ENCODE data around the gene TGIF1.

TGIF1 gene

DNA sequence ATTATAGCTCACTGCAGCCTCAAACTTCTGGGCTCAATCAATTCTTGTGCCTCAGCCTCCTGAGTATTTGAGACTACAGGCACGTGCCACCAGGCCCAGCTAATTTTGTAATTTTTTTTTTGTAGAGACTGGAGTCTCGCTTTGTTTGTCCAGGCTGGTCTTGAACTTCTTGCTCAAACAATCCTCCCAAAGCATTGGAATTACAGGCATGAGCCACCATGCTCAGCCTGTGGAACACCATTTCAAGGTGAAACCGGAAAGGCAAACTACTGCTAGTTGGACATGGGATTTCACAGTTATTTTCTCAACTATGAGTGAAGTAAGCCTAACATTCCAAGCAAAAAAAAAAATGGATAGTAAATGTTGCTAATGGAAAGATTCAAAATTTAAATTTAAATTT lies 20.9 kb upstream of the TGIF1 start:
- DNase-seq: no peak

DNA sequence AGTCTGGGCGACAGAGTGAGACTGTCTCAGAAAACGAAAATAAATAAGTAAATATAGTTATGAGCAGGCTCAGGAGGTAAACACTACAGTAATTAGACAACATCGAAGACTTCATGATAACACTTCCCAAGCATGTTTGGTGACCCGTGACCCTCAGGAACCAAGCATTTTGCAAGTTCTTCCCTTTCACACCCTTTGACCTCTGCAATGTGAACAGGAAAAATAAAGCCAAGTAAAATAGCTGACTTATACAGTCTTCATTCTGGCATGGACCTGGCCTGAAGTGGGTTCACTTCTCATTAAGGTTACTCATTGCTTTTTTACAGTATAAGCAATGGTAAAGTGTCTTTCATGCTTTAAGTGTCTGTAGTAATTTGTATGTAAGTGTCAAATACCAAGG lies 15.3 kb upstream of the TGIF1 start:
- no peak for DNase-seq

DNA sequence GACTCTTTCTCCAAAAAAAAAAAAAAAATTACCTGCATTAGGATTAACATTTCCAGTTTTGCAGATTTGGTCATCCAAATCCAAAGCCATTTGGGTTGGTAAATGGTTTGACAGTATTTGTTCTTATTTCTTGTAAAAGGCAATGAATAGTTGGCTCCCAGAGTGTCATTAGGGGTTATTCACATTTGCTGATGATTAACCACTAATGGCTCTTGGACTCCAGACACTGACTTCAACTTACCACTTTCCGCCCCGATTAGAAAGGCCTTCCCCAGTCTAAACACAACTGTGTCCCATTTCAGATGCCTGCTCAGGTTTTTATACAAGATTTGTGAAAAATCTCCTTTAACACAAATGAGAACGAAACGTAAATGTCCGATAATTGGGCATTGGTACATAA lies 9.6 kb upstream of the TGIF1 start:
- no peak for DNase-seq

DNA sequence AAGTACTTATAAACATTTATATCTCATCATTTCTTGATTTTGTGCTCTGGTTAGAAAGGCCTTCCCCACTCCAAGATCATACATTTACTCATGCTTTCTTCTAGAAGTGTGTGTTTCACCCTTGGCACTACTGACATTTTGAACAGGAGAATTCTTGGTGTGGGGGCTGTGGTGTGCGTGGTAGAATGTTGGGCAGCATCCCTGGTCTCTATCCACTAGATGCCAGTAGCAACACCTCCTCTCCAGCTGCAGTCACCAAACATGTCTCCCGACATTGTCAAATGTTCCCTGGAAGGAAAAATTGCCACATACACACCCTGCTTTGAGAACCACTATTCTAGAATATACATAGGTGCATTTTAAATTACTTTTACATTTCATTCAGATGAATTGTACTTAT lies 8.7 kb upstream of the TGIF1 start:
- DNase-seq: peak in 17 of 56 donors; percentile 3 to 46 (median 13)

DNA sequence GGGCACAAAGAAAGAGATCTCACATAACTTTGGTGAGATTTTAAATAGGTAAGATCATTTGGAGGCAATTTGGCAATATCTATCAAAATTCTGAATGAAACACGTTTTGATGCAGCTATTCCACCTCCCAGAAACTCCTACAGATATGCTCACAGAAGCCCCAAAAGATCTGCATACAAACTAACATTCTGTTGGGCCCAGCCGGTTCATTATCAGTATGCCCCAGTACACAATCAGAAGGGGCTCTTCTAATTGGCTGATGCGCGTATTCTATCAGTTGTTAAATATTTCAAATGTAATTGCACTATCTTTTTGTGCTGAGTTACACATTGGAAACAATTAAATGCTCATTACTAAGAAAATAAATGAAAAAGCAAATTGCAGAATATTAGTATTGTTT lies 7.1 kb upstream of the TGIF1 start:
- DNase-seq: no peak

DNA sequence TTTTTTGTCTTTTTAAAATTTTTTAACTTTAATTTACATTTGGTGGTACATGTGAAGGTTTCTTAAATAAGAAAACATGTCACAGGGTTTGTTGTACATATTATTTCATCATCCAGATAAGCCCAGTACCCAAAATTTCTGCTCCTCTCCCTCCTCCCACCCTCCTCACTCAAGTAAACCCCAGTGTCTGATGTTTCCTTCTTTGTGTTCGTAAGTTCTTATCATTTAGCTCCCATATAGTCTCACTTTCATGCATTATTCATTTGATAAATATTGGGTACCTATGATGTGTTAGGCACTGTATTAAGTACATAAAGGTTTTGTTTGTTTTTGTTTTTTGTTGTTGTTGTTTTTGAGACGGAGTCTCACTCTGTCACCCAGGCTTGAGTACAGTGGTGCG lies 5.7 kb upstream of the TGIF1 start:
- DNase-seq: no peak

DNA sequence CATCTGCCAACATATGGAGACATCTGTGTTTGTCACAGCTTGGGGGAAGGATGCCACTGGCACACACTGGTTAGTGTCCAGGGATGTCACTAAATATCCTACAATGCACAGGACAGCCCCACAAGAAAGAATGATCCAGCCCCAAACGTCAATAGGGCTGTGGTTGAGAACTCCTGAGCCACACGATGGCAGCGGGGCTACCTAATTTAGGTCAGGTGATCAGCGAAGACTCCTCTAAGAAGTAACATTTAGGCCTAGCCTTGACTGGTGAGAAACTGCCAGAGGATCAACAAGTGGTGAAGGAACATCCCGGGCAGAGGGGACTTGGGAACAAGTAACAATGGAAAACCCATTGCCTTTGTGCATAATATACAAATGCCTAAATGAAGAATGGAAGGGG lies 5.0 kb upstream of the TGIF1 start:
- no peak for DNase-seq

DNA sequence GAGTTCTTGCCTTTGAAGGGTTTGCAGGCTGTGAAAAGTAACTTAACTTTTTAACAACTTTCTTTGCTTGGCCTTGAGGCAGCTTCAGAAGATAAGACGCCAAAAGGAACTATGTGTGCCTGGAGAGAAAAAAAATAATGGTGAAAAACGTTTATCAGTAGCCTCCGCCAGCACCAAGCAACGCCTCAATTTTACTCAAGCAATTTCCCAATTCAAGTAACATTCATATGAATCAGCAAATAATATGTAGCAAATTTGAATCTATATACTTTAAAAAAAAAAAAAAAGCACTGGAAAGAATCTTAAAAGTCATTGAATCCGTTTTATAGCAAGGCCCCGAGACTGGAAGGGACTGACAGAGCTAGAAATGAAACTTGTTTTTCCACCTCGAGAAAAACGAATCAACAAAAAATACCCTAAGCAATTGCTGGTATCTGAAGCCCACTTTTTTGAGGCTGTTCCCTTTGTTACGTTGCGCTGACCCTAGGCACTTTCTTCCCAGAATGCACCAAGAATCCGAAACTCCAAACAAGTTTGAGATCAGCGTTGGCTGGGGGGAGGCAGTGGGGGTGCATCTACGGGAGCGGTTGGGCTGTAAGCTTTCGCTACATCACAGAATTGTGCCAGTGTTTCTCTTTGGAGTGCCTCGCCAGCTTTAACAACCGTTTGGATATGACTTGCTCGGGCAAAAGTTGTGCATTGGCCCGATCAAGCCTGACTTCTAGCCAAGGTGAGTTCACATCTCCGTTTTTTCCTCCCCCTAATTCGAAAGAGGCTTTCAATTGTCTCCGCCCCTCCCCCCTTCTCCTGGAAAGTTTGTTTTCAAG lies 2.7 kb upstream of the TGIF1 start:
- peak in 29 of 56 donors; percentile 25 to 80 (median 65) for DNase-seq

DNA sequence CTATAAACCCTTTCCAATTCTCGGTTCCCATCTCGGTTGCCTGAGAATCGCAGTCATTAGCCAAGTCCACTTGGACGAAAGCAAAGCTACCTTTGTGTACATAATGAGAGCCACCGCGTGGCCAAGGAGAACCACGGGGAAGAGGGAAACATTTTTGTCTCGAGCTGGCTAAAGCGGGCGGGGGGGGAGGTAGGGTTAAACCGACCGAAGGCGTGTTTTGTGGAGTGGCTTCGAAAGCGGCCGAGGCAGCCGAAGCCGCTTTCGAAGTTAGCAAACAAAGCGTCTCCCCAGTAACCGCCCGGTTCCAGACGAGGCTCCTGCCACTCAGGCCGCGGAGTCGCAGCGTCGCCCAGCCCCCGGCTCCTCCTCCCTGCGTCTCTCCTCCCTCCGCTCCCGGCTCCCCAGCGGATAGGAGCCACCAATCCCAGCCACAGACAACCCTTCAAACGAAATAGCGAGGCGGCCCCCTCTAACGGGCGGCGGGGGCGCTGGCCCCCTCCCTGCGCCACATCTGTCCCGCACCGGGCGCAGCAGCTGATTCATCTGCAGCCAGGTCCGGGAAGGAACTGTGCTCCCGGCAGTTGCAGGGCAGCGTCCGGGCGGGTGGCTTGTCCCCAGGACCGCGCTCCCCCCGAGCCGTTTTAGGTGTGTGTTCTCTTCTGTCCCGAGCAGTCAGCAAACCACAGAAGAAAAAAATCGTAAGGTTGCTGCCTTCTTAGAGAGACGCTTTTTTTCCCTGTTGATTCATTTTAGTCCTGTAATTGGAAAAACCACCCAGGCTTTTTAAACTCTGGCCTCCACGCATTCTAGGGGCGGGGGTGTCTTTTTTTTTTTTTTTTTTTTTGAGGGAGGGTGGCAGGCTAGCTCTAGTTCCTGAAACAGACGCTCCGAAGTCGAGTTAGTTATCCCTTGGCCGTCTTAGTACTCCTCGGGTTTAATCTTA lies 1.8 kb upstream of the TGIF1 start:
- DNase-seq: peak; percentile 24 to 95 (median 84)

DNA sequence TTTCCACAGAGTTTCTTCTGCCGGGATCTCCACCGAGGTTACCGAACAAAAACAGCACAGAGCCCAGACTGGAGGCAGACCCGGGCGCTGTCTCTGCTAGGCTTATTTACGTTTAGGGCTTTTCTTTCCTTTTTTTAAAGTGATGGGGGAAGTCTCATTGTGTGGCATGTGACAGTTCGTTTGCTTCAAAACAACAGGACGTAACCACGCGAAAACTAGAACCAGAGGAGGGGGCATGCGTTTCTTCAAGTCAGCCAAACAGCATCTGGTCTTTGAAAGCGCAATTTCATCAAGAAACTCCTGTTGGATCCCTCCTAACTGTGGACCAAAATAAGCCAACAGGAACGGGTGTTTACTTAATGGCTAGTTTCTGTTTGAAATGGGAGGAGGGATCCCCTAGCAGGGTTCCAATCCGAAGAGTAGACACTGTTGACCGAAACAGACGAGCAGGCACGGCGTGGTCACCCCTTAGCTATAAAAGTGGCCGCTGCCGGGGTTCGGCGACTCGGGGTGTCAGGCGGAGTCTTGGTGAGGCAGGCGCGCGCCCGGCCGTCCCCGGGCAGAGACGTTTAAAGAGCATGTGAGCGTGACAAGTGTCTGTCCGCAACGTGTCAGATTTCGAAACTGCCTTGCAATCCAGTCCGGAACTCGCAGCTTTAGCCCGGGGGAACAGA lies 997 bp upstream of the TGIF1 start:
- DNase-seq: peak in 45 of 56 donors; percentile 23 to 77 (median 59)

DNA sequence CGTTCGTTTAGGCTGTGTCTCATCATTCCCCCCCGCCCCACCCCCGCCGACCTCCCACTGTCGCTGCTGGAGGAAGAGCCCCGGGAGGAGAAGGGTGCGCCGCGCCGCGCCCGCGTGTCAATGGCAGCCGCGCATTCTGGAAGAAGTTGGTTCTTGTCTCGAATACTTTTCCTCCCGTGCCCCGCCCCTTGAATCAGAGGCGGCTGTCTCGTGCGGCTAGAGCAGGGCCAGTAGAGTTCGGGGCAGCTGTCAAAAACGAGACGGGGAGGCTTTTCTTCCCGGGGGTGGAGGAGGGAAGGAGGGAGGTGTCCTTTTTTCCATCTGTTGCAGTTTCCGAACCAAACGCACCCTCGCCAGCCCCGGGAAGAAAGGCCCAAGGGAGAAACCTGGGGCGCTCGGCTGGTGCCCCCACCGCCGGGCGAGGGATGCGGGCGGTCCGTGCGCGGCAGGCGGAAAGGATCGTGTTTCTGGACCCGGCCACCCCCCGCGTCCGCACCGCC lies 410 bp upstream of the TGIF1 start:
- DNase-seq: peak in 17 of 56 donors; percentile 26 to 76 (median 59)

DNA sequence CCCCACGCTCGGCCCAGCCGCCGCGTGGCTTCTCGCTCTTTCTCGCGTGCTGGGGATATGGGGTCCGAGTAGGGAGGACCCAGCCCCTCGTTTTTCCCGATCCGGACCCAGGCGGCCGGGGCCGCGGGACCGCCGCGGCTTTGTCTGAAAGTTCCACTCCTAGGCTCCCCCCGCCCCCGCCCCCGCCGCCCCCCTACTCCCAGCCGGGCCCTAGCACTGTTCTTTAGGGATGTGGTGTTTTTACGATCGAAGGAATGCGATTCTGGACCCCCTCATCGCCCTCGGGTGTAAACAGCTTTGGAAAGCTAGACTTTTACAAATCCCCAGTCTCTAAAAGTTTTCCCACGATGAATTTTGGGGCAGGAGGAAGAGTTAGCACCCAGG lies 819 bp downstream of the TGIF1 start:
- DNase-seq: peak in 4 of 56 donors; percentile 18 to 72 (median 46)

DNA sequence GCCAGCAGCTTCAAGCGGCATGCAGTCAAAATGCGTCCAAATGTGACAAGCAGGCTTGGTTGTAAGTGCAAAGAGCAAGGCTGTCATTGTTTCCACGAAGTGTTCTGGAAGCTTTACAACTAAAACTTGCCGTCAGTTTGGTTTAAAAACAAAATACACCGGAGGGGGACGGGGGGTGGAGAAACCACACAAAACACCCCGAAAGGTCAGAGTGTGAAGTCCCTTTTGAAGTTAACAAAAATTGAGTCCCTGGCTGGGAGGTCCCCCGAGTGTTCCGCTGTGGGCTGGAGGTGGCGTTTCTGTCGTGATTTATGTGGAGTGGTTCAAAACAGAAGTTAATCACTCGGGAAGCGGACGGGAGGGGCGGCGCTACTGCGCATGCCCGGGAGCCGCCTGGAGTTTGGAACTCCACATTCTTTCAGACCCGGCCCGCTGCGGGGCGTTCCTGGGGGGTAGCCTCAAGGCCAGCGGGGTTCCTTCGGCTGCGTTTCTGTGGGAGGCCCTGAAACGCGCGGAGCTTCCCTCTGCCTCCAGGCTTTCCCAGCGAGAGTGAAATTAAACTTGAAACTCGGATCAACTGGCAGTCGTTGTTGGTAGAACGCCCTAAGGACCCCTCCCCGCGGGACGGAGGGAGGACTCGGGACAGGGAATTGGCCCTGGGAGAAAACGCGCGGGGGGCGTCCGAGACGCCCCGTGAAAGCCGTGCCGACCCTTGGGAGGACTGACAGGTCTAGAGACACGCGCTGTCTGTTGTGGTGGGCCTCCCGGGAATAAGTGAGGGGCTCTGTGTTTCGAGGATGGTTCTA lies 1.4 kb downstream of the TGIF1 start:
- peak; percentile 22 to 92 (median 75) for DNase-seq

DNA sequence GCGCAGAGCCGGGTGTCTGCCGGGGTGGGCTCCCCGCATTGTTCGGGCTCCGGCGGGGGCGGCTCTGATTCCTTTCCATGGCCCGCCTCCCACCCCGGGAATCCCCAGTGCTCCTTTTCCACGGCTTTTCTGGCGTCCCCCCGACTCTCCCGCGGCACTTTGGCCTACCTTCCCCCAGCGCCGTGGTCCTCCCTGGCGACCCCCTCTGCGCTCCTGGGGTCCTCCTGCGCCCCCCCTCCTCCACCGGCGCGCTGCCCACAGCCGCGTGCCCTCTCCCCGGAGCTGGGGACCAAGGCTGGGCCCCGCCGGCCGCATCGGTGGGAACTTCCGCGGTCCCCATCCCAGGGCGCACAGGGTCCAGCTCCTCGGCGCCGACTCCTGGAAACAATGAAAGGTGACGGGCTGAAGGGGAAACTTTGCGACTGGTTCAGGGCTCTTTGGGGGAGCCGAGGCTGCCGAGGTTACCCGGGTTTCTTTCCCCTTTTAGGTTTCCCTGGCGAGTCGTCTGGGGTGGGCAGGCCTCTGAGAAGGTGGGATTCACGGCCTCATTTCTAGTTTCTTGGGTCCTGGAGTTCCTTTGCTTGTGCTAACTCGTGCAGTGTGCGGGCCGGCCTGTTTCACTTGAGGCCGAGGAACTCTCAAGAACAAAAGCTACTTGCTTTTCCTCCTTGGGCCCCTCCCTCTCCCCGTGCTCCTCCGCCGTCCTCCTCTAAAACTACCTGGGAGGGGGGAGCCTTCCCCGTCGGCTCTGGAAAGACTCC lies 2.2 kb downstream of the TGIF1 start:
- DNase-seq: peak in 23 of 56 donors; percentile 5 to 61 (median 36)

DNA sequence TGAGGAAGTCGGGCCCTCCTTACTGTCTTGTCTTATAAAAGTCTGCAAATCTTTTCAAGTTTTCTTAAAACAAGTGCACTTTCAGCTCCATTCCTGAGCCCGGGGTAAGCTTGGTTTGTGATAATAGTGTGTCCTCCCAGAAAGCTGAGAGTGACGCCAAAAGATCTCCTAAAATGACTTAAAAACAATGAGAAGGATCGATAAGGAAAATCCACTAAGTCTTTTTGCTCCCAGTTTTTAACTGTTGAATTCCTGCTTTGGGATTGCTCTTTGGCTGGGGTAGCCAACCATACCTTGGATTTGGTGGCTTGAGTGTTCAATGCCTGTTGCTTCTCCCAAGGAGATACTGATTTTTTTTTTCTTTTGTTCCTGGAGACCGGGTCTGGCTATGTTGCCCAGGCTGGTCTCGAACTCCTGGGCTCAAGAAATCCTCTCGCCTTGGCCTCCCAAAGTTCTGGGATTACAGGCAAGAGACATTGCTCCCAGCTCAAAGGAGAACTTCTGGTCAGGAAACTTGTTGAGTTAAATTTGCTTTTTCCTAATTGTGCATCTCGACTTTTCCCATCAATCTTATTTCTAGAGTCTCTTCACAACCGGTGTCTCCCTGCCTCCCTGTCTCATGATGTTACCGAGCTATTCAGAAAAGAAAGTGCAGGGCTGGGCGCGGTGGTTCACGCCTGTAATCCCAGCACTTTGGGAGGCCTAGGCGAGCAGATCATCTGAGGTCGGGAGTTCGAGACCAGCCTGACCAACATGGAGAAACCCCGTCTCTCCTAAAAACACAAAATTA lies 3.0 kb downstream of the TGIF1 start:
- DNase-seq: no peak

DNA sequence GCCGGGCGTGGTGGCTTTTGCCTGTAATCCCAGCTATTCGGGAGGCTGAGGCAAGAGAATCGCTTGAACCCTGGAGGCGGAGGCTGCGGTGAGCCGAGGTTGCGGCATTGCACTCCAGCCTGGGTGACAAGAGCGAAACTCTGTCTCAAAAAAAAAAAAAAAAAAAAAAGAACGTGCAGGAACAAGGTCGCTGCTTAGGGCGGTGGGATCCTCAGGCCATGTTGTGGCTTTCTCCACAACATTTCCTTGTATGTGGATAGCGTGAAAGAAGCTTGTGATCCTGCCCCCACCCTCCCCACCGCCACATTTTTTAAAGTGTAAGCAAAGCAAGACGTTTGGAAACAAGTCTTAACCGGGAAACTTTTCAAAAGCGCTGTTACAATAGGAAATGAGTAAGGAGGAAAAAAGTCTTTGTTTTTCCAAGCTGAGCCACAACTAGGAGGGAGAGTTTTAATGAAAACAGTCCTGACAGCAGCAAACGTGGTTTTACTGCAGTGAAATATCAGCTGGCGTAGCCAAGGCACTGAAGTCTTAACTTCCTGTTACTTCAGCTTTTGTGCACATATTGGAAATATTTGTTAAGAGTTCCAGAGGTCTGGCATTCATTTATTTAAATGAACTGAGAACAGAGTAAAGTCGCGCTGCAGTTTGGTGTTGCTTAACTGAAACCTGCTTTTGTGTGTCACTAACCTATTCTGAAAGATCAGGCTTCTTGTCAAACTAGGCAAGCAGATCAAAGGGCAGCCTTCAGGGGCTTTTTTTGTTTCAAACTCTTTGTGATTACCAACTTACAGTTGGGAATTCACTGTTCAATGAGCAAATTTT lies 3.8 kb downstream of the TGIF1 start:
- peak in 5 of 56 donors; percentile 4 to 36 (median 23) for DNase-seq

DNA sequence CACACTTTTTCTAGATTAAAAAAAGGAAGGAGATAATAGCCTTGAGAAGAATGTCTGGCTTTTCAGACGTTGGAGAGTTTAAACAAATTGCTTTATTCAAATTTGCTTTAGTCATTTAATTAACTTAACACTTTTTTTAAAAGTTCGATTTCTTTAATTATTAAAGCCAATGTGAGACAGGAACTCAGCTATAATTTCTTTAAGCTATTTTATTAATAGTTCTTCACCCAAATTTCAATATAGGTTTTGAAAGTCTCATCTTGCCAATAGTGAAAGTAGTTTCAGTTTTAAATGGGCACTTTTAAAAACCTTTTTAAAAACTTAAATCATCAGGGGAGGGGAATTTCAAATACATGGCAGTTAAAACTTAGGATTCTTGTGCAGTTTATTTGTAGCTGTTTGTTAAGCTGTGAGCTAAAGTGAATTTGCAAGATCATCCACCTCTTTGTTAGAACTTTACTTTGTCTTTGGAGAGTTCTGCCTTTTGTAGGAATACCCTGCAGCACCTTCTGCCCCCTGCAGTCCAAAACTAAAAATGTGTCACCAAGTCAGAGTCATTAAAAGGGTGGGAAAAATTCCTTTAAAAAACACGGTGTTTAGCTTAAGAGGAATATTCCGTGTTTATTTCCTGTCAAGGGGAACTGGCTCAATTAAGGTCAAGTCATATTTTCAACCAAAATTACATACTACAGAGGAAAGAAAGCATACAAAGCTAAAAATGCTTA lies 4.6 kb downstream of the TGIF1 start:
- DNase-seq: peak in 5 of 56 donors; percentile 2 to 55 (median 17)
